Right lobe of liver (tissue), 6 donors: ENCODE results near the gene BIK. TPM values are rescaled to one million over a fixed set of nuclear protein-coding genes. Genes with fewer than 3 reads are reported as not detected.
A peak's percentile ranks its signal among the peaks of the same experiment; 100 is the strongest.

Source experiments
- ATAC-seq, 4 donors: fragments of 200-7000 bp; cut with Tn5 transposase; one replicate each; pipeline ENCODE4 v1.9.1; 2020; ENCODE audit warnings: mild to moderate bottlenecking in 4 of 4, moderate library complexity in 4 of 4
- DNase-seq, 3 donors: peaks; one replicate each; pipeline ENCODE4 v3.0.0-alpha.2; 2020
- H3K27ac ChIP-seq, 3 donors: fragments of 200-600 bp; one replicate each; pipeline ENCODE4 v1.8.0; 2022
- H3K27me3 ChIP-seq, 2 donors: fragments of 200-600 bp; one replicate each; pipeline ENCODE4 v1.8.0; 2022
- H3K36me3 ChIP-seq, 4 donors: fragments of 200-600 bp; sonication (generic) in 1 of 4; one replicate each; pipeline versions ENCODE4 v1.5.1 to v1.8.0; 2017 to 2022; ENCODE audit warnings: control low read depth in 1 of 4
- H3K4me1 ChIP-seq, 4 donors: fragments of 200-600 bp; sonication (generic) in 1 of 4; one replicate each; pipeline versions ENCODE4 v1.5.1 to v1.8.0; 2017 to 2022; ENCODE audit warnings: control low read depth in 1 of 4
- H3K4me3 ChIP-seq, 3 donors: fragments of 200-600 bp; one replicate each; pipeline ENCODE4 v1.8.0; 2022
- H3K9me3 ChIP-seq, 4 donors: fragments of 200-600 bp; sonication (generic) in 1 of 4; one replicate each; pipeline versions ENCODE4 v1.5.1 to v1.8.0; 2017 to 2022; ENCODE audit warnings: control low read depth in 1 of 4
- POLR2A ChIP-seq: fragments of 450-650 bp; IDR thresholded peaks from one replicate; pipeline ENCODE4 v1.6.1; 2017; ENCODE audit warnings: antibody characterized with exemption, mild to moderate bottlenecking
- WGBS: methylation state at CpG from one replicate; pipeline ENCODE4 v1.1.6; 2018; ENCODE audit warnings: low coverage, low lambda C conversion rate; ENCODE audit not compliant: insufficient coverage; ENCODE audit errors: missing lambda C conversion rate; 5-methylcytosine and 5-hydroxymethylcytosine counted together
- intact Hi-C, 2 donors: fragments of 100-400 bp; cut with DNase I; formaldehyde crosslinking; loops; one replicate each; pipeline versions ENCODE4 v1.11.2 to v1.14.1; 2022
- total RNA-seq, 6 experiments: library from RNA; depleted of rRNA in 2 of 6; stranded (reverse); fragments of >200 nt in 2 of 6; fragmentation: NEBNext Ultra II Directional in 3 of 6; extraction: Animal tissue kit (Norgen Biotek cat#: 25700) in 3 of 6; gene quantifications; one replicate each; pipeline versions ENCODE4 v1.1.0 to v1.2.4, GENCODE V29; 2016 to 2023
- TF ChIP-seq, protein P1 (sequence below), 4 donors: fragments of 200-600 bp in 3 of 4; fragments of 450-650 bp in 1 of 4; IDR thresholded peaks; one replicate each; pipeline versions ENCODE4 v1.5.1 to v1.8.0; 2016 to 2022; ENCODE audit warnings: antibody characterized with exemption in 4 of 4, mild to moderate bottlenecking in 2 of 4
- donor health status: DM: no; HTN: yes; CAD: no.
- donor health status: DM: no; HTN: no; CAD: no.
- donor health status: DM: no; HTN: no; CAD: no.
- donor health status: DM: no; HTN: yes; CAD: no.
- donor health status: DM: no; HTN: yes; CAD: no.

The BIK gene
- total RNA-seq, 6 experiments from 2014 or later, result 0.22 to 0.42 (median 0.31) TPM; not detected in 1

DNA sequence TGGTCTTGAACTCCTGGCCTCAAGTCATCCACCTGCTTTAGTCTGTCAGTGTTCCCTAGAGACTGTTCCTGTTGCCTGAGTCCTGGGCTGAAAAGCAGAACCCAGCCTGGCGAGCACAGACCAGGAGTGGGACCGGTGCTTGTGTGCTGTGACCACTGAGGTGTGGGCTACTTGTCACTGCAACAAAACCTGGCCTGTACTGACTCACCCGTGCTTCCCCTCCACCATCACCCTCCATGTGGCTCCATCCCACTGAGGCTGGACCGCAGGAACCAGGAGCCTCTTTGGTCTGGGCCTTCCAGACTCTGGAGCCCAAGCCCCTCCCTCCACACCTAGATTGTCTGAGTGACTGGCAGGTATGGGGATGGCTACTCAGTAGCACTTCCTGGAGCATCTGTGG is 24.0 kb downstream of the BIK start:
- WGBS, result 90% methylated on average over 2 of the region's 4 CpGs
- Histone ChIP-seq H3K4me3 (no peak overlapping the region), H3K27ac (no peak overlapping the region), H3K9me3 (no peaks in the 10 kb centered on the region), H3K27me3 (no peaks in the 10 kb centered on the region), H3K4me1 (no peaks in the 10 kb centered on the region), H3K36me3 (peaks cover 0 to 37% (median 13%) of the 10 kb centered on the region in 4 donors)
- ATAC-seq (no peak), DNase-seq (no peak)
- intact Hi-C loops, result no loop called here
- no peak for TF ChIP-seq POLR2A
- TF ChIP-seq, protein P1, sequence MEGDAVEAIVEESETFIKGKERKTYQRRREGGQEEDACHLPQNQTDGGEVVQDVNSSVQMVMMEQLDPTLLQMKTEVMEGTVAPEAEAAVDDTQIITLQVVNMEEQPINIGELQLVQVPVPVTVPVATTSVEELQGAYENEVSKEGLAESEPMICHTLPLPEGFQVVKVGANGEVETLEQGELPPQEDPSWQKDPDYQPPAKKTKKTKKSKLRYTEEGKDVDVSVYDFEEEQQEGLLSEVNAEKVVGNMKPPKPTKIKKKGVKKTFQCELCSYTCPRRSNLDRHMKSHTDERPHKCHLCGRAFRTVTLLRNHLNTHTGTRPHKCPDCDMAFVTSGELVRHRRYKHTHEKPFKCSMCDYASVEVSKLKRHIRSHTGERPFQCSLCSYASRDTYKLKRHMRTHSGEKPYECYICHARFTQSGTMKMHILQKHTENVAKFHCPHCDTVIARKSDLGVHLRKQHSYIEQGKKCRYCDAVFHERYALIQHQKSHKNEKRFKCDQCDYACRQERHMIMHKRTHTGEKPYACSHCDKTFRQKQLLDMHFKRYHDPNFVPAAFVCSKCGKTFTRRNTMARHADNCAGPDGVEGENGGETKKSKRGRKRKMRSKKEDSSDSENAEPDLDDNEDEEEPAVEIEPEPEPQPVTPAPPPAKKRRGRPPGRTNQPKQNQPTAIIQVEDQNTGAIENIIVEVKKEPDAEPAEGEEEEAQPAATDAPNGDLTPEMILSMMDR (IDR thresholded peaks at IDR 0.05), result no peak

DNA sequence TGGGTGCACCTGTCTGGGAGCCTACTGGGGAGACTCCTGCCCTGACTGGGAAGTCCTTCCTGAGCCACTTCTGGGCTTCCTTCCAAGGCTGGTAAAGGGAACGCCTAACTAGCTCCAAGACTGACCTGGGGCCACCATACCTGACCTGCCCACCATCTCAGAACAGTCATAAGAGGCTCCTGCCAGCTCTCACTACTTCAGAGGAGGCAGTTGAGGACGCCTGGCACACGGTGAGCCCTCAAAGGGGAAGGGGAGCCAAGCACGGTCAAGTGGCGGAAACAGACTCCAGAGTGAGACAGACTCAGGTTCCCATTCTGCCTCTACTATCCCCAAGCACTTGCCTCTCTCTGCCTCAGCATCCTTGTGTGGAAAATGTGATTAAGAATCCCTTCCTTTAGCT is 25.0 kb downstream of the BIK start:
- DNase-seq (no peak), ATAC-seq (no peak)
- H3K9me3 ChIP-seq, result no peaks in the 10 kb centered on the region
- TF ChIP-seq, protein P1 (IDR thresholded peaks at IDR 0.05), result no peak
- TF ChIP-seq POLR2A, result no peak
- no peak overlapping the region for H3K4me3 ChIP-seq
- no peaks in the 10 kb centered on the region for H3K27me3 ChIP-seq
- peaks cover 0 to 38% (median 15%) of the 10 kb centered on the region in 4 donors for H3K36me3 ChIP-seq
- WGBS, result no CpG with 5 or more reads among the region's 5 CpGs
- H3K4me1 ChIP-seq, result no peaks in the 10 kb centered on the region
- intact Hi-C loops, result no loop called here
- no peak overlapping the region for H3K27ac ChIP-seq

DNA sequence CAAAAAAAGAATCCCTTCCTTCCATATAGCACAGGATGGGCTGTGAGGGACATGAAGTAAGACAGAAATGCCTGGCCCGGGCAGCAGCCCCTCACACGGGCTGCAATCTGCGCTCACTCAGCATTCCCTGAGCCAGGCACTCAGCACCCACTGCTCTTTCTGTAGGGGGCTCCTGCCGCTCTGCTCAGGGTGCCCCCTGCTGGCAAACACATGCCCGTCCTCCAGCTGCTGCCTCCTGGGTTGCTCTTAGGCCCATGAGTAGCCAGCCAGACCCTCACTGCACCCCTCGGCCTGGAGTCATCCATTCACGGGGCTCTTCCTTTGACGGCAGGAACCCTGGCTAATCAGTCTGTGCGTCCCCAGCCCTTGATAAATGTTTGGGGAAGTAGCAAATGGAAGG is 25.7 kb downstream of the BIK start:
- peaks cover 0 to 41% (median 16%) of the 10 kb centered on the region in 4 donors for H3K36me3 ChIP-seq
- no peaks in the 10 kb centered on the region for H3K4me1 ChIP-seq
- no peak overlapping the region for H3K4me3 ChIP-seq
- ATAC-seq (peak; percentile 74 to 78 (median 76)), DNase-seq (peak in 1 of 3 donors; percentile 50)
- no peak for TF ChIP-seq POLR2A
- TF ChIP-seq, protein P1 (IDR thresholded peaks at IDR 0.05), result peak; percentile 23 to 58 (median 51)
- no peaks in the 10 kb centered on the region for H3K9me3 ChIP-seq
- 36% methylated on average over 5 of the region's 9 CpGs for WGBS
- H3K27ac ChIP-seq, result no peak overlapping the region
- H3K27me3 ChIP-seq, result no peaks in the 10 kb centered on the region
- intact Hi-C loops, result no loop called here

DNA sequence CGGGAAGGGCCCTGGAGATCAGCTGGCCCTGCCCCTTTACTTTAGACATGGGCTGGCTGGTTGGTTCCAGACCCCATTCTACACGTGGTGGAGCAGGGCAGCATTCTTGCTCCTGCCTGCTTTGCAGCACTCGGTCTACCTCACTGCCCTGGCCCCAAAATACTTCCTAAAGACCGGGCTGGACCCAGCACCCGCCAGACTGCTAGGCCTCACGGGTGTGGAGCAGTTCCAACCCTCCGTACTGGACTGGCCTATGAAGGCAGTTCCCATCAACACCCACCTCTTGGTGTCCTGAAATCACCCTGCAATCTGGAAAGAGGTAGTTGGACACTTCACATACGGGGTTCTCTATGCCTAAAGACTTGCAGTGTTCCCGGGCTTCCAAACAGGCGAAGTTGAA is 26.3 kb downstream of the BIK start:
- intact Hi-C loops, result no loop called here
- ATAC-seq, result peak in 1 of 4 donors; percentile 11
- WGBS, result 60% methylated on average over 1 of the region's 10 CpGs
- no peak for TF ChIP-seq POLR2A
- TF ChIP-seq, protein P1 (IDR thresholded peaks at IDR 0.05), result no peak
- Histone ChIP-seq H3K36me3 (peaks cover 0 to 41% (median 16%) of the 10 kb centered on the region in 4 donors), H3K27me3 (no peaks in the 10 kb centered on the region), H3K9me3 (no peaks in the 10 kb centered on the region), H3K4me3 (no peak overlapping the region), H3K27ac (no peak overlapping the region), H3K4me1 (peaks cover 0 to 2% (median 0%) of the 10 kb centered on the region in 4 donors)
- no peak for DNase-seq
